ENCODE measurements around the gene SLC26A1.

The SLC26A1 gene

GRCh38 chr4:964346-965025 is 28.7 kb downstream of the SLC26A1 start:
- TF ChIP-seq, protein P1, sequence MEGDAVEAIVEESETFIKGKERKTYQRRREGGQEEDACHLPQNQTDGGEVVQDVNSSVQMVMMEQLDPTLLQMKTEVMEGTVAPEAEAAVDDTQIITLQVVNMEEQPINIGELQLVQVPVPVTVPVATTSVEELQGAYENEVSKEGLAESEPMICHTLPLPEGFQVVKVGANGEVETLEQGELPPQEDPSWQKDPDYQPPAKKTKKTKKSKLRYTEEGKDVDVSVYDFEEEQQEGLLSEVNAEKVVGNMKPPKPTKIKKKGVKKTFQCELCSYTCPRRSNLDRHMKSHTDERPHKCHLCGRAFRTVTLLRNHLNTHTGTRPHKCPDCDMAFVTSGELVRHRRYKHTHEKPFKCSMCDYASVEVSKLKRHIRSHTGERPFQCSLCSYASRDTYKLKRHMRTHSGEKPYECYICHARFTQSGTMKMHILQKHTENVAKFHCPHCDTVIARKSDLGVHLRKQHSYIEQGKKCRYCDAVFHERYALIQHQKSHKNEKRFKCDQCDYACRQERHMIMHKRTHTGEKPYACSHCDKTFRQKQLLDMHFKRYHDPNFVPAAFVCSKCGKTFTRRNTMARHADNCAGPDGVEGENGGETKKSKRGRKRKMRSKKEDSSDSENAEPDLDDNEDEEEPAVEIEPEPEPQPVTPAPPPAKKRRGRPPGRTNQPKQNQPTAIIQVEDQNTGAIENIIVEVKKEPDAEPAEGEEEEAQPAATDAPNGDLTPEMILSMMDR (IDR thresholded peaks at IDR 0.05; ENCODE audit: insufficient read depth, low read length, poor library complexity, severe bottlenecking), result no peak
- DNase-seq (ENCODE audit: extremely low read depth, insufficient read length), result no peak
- H3K36me3 ChIP-seq (ENCODE audit: control insufficient read depth, insufficient read depth, low read length), result peaks cover 6% of the 10 kb centered on the region
- H3K27me3 ChIP-seq (replicated peaks; ENCODE audit: control insufficient read depth, insufficient read depth, low read length), result no peaks in the 10 kb centered on the region
- H3K4me3 ChIP-seq (replicated peaks; ENCODE audit: low read depth, low read length), result no peak overlapping the region

GRCh38 chr4:963276-964225 is 29.7 kb downstream of the SLC26A1 start:
- TF ChIP-seq, protein P1 (IDR thresholded peaks at IDR 0.05; ENCODE audit: insufficient read depth, low read length, poor library complexity, severe bottlenecking), result no peak
- H3K36me3 ChIP-seq (ENCODE audit: control insufficient read depth, insufficient read depth, low read length), result peaks cover 6% of the 10 kb centered on the region
- no peak overlapping the region for H3K4me3 ChIP-seq (replicated peaks; ENCODE audit: low read depth, low read length)
- no peaks in the 10 kb centered on the region for H3K27me3 ChIP-seq (replicated peaks; ENCODE audit: control insufficient read depth, insufficient read depth, low read length)
- DNase-seq (ENCODE audit: extremely low read depth, insufficient read length), result no peak

- no peak overlapping the region for H3K4me3 ChIP-seq (replicated peaks; ENCODE audit: low read depth, low read length)
- H3K27me3 ChIP-seq (replicated peaks; ENCODE audit: control insufficient read depth, insufficient read depth, low read length), result no peaks in the 10 kb centered on the region
- peaks cover 8% of the 10 kb centered on the region for H3K36me3 ChIP-seq (ENCODE audit: control insufficient read depth, insufficient read depth, low read length)
- DNase-seq (ENCODE audit: extremely low read depth, insufficient read length), result no peak
- TF ChIP-seq, protein P1 (IDR thresholded peaks at IDR 0.05; ENCODE audit: insufficient read depth, low read length, poor library complexity, severe bottlenecking), result no peak
Observed at GRCh38 chr4:962231-963208, 30.7 kb downstream of the SLC26A1 start.

- H3K4me3 ChIP-seq (replicated peaks; ENCODE audit: low read depth, low read length), result no peak overlapping the region
- no peaks in the 10 kb centered on the region for H3K27me3 ChIP-seq (replicated peaks; ENCODE audit: control insufficient read depth, insufficient read depth, low read length)
- TF ChIP-seq, protein P1 (IDR thresholded peaks at IDR 0.05; ENCODE audit: insufficient read depth, low read length, poor library complexity, severe bottlenecking), result no peak
- peaks cover 8% of the 10 kb centered on the region for H3K36me3 ChIP-seq (ENCODE audit: control insufficient read depth, insufficient read depth, low read length)
- no peak for DNase-seq (ENCODE audit: extremely low read depth, insufficient read length)
Observed at GRCh38 chr4:961351-962230, 31.6 kb downstream of the SLC26A1 start.

All from GM06990 (cell line).